GM21717 (cell line): ENCODE results near the gene SPOCK1.

Experiments used
- ATAC-seq: cut with Tn5 transposase; IDR thresholded peaks from one replicate; pipeline ENCODE4 v1.9.1; 2021; ENCODE audit warnings: mild to moderate bottlenecking, moderate library complexity; ENCODE audit not compliant: unreplicated experiment

Gene SPOCK1

GRCh38 chr5:137176609-137177008 lies 322.5 kb downstream of the SPOCK1 start:
- no peak for ATAC-seq

GRCh38 chr5:137176126-137176525 lies 323.0 kb downstream of the SPOCK1 start:
- no peak for ATAC-seq

- ATAC-seq = no peak
Observed at GRCh38 chr5:137174196-137174595, 324.9 kb downstream of the SPOCK1 start.

- no peak for ATAC-seq
Observed at GRCh38 chr5:137172258-137172657, 326.9 kb downstream of the SPOCK1 start.

GRCh38 chr5:137167187-137167586 lies 331.9 kb downstream of the SPOCK1 start:
- no peak for ATAC-seq

GRCh38 chr5:137164961-137165360 lies 334.2 kb downstream of the SPOCK1 start:
- no peak for ATAC-seq

GRCh38 chr5:137164536-137164935 lies 334.6 kb downstream of the SPOCK1 start:
- ATAC-seq = no peak

- ATAC-seq = no peak
Observed at GRCh38 chr5:137158691-137159090, 340.4 kb downstream of the SPOCK1 start.

- no peak for ATAC-seq
Observed at GRCh38 chr5:137156180-137156579, 342.9 kb downstream of the SPOCK1 start.

- no peak for ATAC-seq
Observed at GRCh38 chr5:137155261-137156000, 343.7 kb downstream of the SPOCK1 start.

- ATAC-seq = no peak
Observed at GRCh38 chr5:137152616-137153015, 346.5 kb downstream of the SPOCK1 start.

GRCh38 chr5:137148655-137149054 lies 350.5 kb downstream of the SPOCK1 start:
- ATAC-seq = no peak

- no peak for ATAC-seq
Observed at GRCh38 chr5:137148159-137148558, 351.0 kb downstream of the SPOCK1 start.

- ATAC-seq = no peak
Observed at GRCh38 chr5:137147346-137147745, 351.8 kb downstream of the SPOCK1 start.

- ATAC-seq = no peak
Observed at GRCh38 chr5:137146402-137146890, 352.7 kb downstream of the SPOCK1 start.

- no peak for ATAC-seq
Observed at GRCh38 chr5:137145721-137146120, 353.4 kb downstream of the SPOCK1 start.

- no peak for ATAC-seq
Observed at GRCh38 chr5:137144656-137145055, 354.5 kb downstream of the SPOCK1 start.

GRCh38 chr5:137142764-137143605 lies 356.1 kb downstream of the SPOCK1 start:
- ATAC-seq = no peak

- ATAC-seq = no peak
Observed at GRCh38 chr5:137142346-137142745, 356.8 kb downstream of the SPOCK1 start.

GRCh38 chr5:137141779-137142178 lies 357.3 kb downstream of the SPOCK1 start:
- no peak for ATAC-seq

GRCh38 chr5:137136991-137137632 lies 362.0 kb downstream of the SPOCK1 start:
- no peak for ATAC-seq
